Skeletal muscle satellite cell (primary cell): ENCODE data around the gene DAND5.

Source experiments
- H3K27me3 ChIP-seq: 2 replicates; pipeline ENCODE4 v1.7.0; 2013; ENCODE audit warnings: low read length; ENCODE audit not compliant: control insufficient read depth, insufficient read depth
- H3K36me3 ChIP-seq: 2 replicates; pipeline ENCODE4 v1.7.0; 2013; ENCODE audit warnings: mild to moderate bottlenecking, control low read depth, low read length; ENCODE audit not compliant: insufficient read depth
- H3K4me1 ChIP-seq: 2 replicates; pipeline ENCODE4 v1.7.0; 2013; ENCODE audit warnings: low read length; ENCODE audit not compliant: control insufficient read depth, insufficient read depth
- H3K4me2 ChIP-seq: 2 replicates; pipeline ENCODE4 v1.7.0; 2013; ENCODE audit warnings: mild to moderate bottlenecking, low read length
- H3K4me3 ChIP-seq: 2 replicates; pipeline ENCODE4 v1.7.0; 2013; ENCODE audit warnings: low read length
- H3K9ac ChIP-seq: 2 replicates; pipeline ENCODE4 v1.7.0; 2013; ENCODE audit warnings: mild to moderate bottlenecking, low read depth, low read length, moderate library complexity
- H3K9me3 ChIP-seq: replicated peaks from 2 replicates; pipeline ENCODE4 v1.7.0; 2013; ENCODE audit warnings: mild to moderate bottlenecking, control low read depth, low read length

Gene DAND5

DNA sequence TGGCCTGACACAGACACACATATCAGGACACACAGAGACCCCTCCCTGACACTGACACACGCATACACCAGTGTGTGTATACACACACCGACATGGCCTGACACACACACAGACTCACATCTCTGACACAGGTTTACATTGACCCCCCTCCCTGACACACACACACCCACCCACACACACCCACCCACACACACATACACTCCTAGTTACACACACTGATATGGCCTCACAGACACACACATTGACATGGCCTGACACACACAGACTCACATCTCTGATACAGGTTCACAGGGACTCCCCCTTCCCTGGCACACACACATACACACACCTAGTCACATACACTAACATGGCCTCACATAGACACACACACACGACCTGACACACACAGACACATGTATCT is 21.5 kb downstream of the DAND5 start:
- Histone ChIP-seq H3K9me3 (no peaks in the 10 kb centered on the region), H3K9ac (no peak overlapping the region), H3K27me3 (no peaks in the 10 kb centered on the region), H3K4me2 (no peak overlapping the region), H3K4me1 (peaks cover 5% of the 10 kb centered on the region), H3K36me3 (no peaks in the 10 kb centered on the region), H3K4me3 (no peak overlapping the region)

DNA sequence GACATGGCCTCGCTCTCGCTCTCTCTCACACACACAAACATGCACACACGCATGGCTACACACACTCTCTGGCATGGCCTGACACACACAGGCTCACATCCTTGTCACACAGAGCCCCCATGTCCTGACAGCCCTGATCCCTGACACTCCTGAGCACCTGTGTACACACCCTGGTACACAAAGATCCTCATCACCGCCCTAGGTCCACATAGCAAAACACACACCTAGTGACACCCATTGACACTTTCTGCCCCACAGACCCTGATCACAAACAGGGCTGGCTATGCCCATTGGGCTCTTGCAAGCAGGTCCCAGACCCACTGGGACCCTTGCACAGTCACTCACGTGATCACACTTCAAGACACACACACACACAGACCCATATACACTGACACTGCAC is 21.9 kb downstream of the DAND5 start:
- Histone ChIP-seq H3K36me3 (no peaks in the 10 kb centered on the region), H3K4me1 (peaks cover 5% of the 10 kb centered on the region), H3K27me3 (no peaks in the 10 kb centered on the region), H3K9ac (no peak overlapping the region), H3K9me3 (no peaks in the 10 kb centered on the region), H3K4me3 (no peak overlapping the region), H3K4me2 (no peak overlapping the region)

DNA sequence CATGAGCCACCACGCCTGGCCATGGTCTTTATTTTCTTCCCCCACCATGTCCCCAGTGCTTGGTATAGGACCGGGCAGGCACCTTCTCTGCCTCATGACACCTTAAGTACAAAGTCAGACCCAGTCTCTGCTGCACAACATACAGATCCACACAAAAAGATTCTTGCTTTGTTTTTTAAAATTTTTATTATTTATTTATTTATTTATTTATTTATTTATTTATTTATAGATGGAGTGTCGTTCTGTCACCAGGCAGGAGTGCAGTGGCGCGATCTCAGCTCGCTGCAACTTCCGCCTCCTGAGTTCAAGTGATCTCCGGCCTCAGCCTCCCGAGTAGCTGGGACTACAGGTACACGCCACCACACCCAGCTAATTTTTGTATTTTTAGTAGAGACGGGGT is 23.4 kb downstream of the DAND5 start:
- Histone ChIP-seq H3K9me3 (no peaks in the 10 kb centered on the region), H3K36me3 (no peaks in the 10 kb centered on the region), H3K4me1 (peaks cover 16% of the 10 kb centered on the region), H3K4me2 (no peak overlapping the region), H3K9ac (no peak overlapping the region), H3K27me3 (no peaks in the 10 kb centered on the region), H3K4me3 (no peak overlapping the region)

DNA sequence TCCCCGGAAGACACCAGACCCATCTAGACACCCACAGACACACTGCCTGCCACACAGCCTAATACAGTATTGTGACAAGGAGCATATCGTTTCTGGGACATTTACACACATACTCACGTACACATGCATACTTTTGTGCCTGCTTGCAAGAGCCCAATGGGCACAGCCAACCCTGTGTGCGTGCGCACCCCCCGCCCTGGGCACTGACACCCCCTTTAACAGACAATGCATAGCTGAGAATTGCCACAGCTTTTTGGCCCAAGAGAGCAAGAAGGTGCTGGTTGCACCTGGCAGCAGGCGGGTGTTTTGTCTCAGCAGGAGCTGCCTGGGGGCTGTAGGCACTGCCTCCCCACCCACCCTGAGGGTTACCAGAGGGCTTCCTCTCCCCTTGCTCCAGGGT is 24.2 kb downstream of the DAND5 start:
- peaks cover 1% of the 10 kb centered on the region for H3K36me3 ChIP-seq
- no peak overlapping the region for H3K4me2 ChIP-seq
- no peaks in the 10 kb centered on the region for H3K9me3 ChIP-seq
- H3K4me3 ChIP-seq: no peak overlapping the region
- no peaks in the 10 kb centered on the region for H3K27me3 ChIP-seq
- no peak overlapping the region for H3K9ac ChIP-seq
- H3K4me1 ChIP-seq: peaks cover 25% of the 10 kb centered on the region

DNA sequence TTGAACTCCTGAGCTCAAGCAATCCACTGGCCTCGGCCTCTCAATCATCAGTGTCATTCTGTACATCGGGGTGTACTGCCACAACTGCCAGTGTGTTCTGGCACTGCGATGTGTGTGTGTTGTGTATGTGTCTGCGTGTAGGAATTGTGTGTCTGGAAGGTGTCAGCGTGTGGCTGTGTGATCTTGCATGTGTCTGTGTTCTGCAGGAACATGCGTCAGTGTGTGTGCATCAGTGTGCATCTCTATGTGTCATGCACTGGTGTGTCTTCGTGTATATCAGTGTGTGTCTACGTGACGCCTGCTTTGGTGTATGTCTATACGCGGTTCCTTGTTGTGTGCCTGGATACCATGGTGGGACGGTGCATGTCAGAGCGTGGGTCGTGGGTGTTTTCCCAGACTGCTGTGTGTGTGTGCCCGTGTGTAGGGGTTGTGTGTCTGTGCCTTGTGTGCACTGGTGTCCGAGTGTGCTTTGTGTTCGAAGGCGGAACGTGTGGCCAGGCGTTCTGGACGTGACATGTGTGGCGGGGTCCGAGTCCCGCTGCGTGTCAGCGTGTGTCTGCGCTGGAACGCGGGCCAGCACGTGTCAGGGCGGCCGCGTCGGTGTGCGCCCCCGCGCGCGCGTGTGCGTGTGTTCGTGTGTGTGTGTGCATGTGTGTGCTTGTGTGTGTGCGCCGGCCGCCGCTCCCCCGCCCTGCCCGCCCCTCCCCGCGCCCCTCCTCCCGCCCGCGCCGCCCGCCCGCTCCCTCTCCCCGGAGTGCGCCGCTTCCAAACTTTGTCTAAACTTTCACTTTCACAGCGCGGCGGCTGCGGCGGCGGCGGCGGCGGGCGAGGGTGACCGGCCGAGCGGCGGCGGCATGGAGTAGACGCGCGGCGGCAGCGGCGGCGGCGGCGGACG is 25.6 kb downstream of the DAND5 start, which contains the start of gene NFIX:
Gene NFIX (plus strand): TSS at position 775 of the 895 bp plus-strand sequence. CDS start 363 bp downstream, outside the sequence.
- peaks cover 28% of the 10 kb centered on the region for H3K4me1 ChIP-seq
- H3K36me3 ChIP-seq: peaks cover 10% of the 10 kb centered on the region
- H3K4me2 ChIP-seq: peak within 1 kb of the TSS; percentile 98

DNA sequence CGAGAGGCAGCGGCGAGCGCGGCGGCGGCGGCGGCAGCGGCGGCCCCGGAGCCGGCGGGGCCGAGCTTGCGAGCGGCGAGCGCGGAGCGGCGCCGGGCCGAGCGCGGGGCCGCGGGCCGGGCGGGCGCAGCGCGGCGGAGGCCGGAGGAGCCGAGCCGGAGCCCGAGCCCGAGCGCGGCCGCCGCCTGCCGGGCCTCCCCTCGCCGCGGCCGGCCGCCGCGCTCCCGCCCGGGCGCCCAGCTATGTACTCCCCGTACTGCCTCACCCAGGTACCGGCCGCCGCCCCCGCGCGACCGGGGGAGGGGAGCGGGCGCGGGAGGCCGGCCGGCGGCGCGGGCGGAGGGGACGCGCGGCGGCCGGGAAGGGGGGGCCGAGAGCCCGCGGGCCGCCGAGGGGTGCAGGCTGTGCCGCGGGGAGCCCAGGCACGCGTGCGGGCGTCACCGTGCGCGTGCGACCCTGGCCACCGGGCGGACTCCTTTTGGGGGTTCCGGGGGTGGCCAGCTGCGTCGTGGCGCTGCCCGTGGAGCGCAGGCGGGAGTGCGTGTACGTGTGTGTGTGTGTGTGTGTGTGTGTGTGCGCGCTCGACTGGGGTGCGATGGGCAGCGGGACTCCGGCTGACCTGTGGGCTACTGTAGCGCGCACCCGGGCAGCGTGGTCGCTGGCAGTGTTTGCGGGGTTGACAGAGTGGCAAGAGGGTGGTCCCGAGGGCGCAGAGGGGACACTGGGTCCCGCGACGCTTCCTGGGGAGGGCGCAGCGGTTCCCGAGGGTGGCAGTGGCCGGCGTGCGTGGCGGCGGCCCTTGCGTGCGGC is 26.4 kb downstream of the DAND5 start:
- Histone ChIP-seq H3K4me1 (peaks cover 31% of the 10 kb centered on the region), H3K4me3 (peak overlapping the region; percentile 89), H3K27me3 (no peaks in the 10 kb centered on the region), H3K9ac (peak overlapping the region; percentile 86), H3K36me3 (peaks cover 10% of the 10 kb centered on the region), H3K9me3 (no peaks in the 10 kb centered on the region), H3K4me2 (peak overlapping the region; percentile 98)

More for the DNA sequence above, 25.6 kb downstream of the DAND5 start, which contains the start of gene NFIX:
- Histone ChIP-seq H3K4me3 (peak within 1 kb of the TSS; percentile 89), H3K27me3 (no peaks in the 10 kb centered on the region), H3K9me3 (no peaks in the 10 kb centered on the region), H3K9ac (peak within 1 kb of the TSS; percentile 86)

DNA sequence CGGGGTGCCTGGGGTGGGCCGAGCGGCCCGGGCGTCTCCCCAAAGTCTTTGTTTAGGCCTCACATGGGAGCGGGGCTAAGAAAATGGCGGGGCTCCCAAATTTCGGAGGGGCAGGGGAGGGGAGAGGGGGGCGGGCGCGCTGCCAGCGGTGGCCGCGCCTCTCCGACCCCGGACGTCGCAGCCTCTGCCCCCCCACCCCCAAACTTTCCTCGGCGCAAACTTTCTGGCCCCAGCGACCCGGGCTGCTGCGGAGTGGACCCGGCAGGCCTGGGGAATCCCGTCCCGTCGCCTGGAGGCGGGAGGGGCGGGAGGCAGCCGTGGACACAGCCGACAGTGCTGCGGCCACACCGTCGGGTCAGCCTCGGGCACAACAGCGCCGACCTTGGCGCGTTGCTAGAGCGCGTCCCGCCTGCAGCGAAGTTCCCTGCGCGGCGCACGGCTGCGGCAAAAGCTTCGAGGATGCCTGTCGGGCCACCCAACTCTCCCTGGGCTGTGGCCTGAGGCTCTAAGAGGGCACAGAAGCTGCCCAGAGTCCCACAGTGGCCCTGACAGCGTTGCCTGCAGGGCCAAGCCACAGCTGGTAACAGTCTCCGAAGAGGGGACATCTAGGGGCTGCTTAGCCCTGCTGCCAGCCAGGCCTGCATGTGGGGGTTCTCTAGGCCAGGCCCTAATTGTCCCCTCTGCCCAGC is 27.2 kb downstream of the DAND5 start:
- H3K4me1 ChIP-seq: peaks cover 38% of the 10 kb centered on the region
- peaks cover 10% of the 10 kb centered on the region for H3K36me3 ChIP-seq
- H3K4me3 ChIP-seq: peak overlapping the region; percentile 89
- no peaks in the 10 kb centered on the region for H3K27me3 ChIP-seq
- peak overlapping the region; percentile 86 for H3K9ac ChIP-seq
- H3K9me3 ChIP-seq: no peaks in the 10 kb centered on the region
- peak overlapping the region; percentile 98 for H3K4me2 ChIP-seq

DNA sequence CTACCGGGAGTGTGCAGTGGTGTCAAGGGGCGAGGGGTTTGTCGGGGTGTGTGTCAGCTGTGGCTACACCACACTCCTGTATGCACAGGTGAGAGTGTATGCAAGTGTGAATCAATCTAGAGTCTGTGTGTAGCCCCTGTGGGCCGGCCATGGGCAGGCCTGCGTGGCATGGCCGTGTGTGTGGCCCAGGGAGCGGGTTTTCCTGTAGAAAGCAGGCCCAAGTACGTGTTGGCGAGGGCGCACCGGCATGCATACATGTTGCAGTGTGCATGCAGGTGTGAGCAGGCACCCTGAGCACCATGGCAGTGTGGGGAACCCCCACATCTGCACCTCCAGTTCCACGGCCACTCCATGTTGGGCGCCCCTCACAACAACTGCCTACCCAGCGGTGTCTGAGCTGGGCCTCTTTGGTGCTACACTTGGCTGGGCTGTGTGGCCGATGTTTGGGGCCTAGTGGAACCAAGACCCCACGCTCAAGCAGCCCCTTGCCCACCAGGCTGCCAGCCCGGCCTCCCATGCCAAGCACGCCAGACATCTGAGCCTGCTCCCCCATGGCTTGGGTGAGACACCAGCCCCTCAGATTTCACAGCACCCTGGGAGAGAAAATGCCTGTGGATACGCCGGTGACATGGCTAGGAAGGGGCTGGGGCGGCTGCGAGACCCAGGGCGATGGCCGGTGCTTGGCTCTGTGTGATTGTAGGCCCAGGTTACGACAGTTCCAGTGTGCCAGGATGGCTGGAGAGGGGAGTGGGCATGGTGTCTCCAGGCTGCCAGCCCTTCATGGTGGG is 28.0 kb downstream of the DAND5 start:
- H3K9me3 ChIP-seq: no peaks in the 10 kb centered on the region
- peak overlapping the region; percentile 98 for H3K4me2 ChIP-seq
- peak overlapping the region; percentile 86 for H3K9ac ChIP-seq
- H3K4me1 ChIP-seq: peaks cover 47% of the 10 kb centered on the region
- peaks cover 10% of the 10 kb centered on the region for H3K36me3 ChIP-seq
- H3K4me3 ChIP-seq: peak overlapping the region; percentile 89
- H3K27me3 ChIP-seq: no peaks in the 10 kb centered on the region

DNA sequence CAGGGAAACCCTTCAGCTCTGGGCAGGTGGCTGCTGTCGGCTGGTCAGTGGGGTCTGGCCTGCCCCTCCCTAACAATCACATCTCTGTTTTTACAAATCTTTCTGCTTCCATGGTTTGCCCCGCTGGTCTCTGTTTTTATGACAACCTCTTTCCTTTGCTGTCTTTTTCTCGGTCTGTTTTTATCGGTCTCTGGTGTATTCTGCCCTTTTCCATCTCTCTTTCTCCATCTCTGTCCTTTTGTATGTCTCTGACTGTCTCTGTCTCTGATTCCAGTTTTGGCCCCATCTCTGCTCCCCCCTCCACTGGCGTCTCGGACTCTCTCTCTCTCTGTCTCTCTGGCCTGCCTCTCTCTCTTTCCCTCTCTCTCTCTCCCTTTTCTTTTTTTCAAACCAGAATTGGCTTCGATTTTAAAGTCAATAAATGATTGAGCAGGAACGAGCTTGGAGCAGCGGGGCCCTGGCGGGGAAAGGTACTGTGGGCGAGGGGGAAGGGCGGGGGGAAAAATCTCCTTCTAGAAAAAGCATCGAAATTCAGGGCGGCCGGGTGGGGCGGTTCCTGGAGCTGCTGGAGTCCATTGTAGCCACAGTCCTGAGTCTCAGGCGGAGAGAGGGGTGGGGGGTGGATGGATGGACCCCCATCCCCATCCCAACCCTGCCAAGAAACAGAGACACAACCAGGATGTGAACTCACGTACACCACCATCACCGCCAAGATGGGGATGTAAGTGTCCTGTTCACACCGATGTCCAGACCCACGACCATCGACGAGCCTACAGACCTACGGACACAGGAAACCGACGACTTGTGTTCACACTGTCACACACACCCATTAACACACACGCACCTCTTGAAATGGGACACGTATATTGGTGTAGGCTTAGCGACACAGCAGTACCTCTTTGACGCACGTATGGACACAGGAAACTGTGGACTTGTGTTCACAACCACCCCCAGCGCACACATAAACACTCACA is 28.9 kb downstream of the DAND5 start:
- Histone ChIP-seq H3K27me3 (no peaks in the 10 kb centered on the region), H3K4me1 (peaks cover 55% of the 10 kb centered on the region), H3K9me3 (no peaks in the 10 kb centered on the region), H3K4me2 (peak overlapping the region; percentile 98), H3K9ac (peak overlapping the region; percentile 86), H3K4me3 (peak overlapping the region; percentile 89), H3K36me3 (peaks cover 10% of the 10 kb centered on the region)

DNA sequence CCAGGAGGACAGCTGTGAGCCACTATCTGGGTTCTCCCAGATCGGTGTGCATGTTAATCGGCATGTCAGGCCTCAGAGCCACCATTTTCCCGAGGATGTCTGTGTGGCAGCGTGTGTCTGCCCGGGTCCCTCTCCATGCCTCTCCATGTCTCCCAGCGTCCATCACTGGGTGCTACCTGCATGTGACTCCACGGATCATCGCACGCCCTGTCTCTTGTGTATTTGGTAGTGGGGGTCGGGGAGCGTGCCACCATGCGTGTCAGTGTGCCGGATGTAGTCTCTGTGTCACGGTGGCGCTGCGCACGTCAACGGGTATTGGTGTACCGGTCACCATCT is 31.8 kb downstream of the DAND5 start:
- H3K27me3 ChIP-seq: no peaks in the 10 kb centered on the region
- H3K4me2 ChIP-seq: peak overlapping the region; percentile 77
- H3K9ac ChIP-seq: peak overlapping the region; percentile 74
- H3K9me3 ChIP-seq: no peaks in the 10 kb centered on the region
- peaks cover 10% of the 10 kb centered on the region for H3K36me3 ChIP-seq
- peak overlapping the region; percentile 45 for H3K4me3 ChIP-seq
- H3K4me1 ChIP-seq: peaks cover 59% of the 10 kb centered on the region
